Hepatocyte (in vitro differentiated cells): ENCODE data around the gene TIE1.

Experiments used
- EZH2 ChIP-seq: fragments of 200-600 bp; sonication (generic); IDR thresholded peaks from 2 replicates; pipeline ENCODE4 v1.6.1; 2016; ENCODE audit warnings: antibody characterized with exemption, mild to moderate bottlenecking, borderline replicate concordance
- EZH2phosphoT487 ChIP-seq: fragments of 200-600 bp; sonication (generic); IDR thresholded peaks from one replicate; pipeline ENCODE4 v1.6.1; 2018; ENCODE audit warnings: antibody characterized with exemption, mild to moderate bottlenecking, low read depth, moderate library complexity; ENCODE audit not compliant: unreplicated experiment, severe bottlenecking

- no peak for TF ChIP-seq EZH2phosphoT487
- no peak for TF ChIP-seq EZH2
Observed at GRCh38 chr1:43256675-43257570, 43.9 kb upstream of the TIE1 start.
